Erythroblast (primary cell): Measurements from ENCODE around the gene GPR33.

Experiments used
- GATA1 ChIP-seq: IDR thresholded peaks from 2 replicates; pipeline ENCODE4 v1.6.1; 2011; ENCODE audit warnings: low read depth, mild to moderate bottlenecking, control low read depth, low read length, moderate library complexity
- POLR2A ChIP-seq: IDR thresholded peaks from 2 replicates; pipeline ENCODE4 v1.6.1; 2011; ENCODE audit warnings: mild to moderate bottlenecking, low read length

DNA sequence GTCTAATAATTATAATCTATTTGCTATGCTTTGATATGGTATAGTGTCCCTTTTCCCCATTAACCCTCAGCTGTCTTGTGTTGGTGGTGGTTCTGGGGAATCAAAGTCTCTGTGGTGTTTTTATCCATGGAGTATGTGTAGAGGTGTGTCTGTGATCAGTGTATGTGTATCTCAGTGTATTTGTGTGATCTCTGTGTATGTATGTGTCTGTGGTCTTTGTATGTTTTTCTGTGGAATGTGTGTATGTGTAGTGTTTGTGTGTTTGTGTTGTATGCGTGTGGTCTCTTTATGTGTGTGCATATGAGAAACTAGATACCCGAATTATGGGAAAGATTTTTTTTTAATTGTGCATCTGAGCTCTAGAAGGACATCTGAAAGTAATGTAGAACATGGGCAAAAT, 1.1 kb downstream of the GPR33 start:
- TF ChIP-seq POLR2A (no peak), GATA1 (no peak)
